CD14-positive monocyte (primary cell): ENCODE data around the gene ZDHHC3. TPM values are rescaled to one million over a fixed set of nuclear protein-coding genes. Genes with fewer than 3 reads are reported as not detected.

Source experiments
- DNase-seq, 3 donors: peaks; one replicate each; pipeline ENCODE4 v3.0.0-alpha.2; 2011 to 2022
- H2AFZ ChIP-seq: 2 replicates; pipeline ENCODE4 v1.6.0; 2012; ENCODE audit warnings: mild to moderate bottlenecking, low read depth, low read length, inconsistent platforms; ENCODE audit not compliant: insufficient read depth, poor library complexity, severe bottlenecking
- H3K27ac ChIP-seq, 2 donors: 1 replicate in 1 of 2; 2 replicates in 1 of 2; pipeline ENCODE4 v1.5.1; 2012 to 2013; ENCODE audit warnings: low read length in 2 of 2, control low read depth in 1 of 2, inconsistent platforms in 1 of 2, low read depth in 1 of 2, mild to moderate bottlenecking in 1 of 2
- H3K27me3 ChIP-seq, 2 donors: one replicate each; pipeline versions ENCODE4 v1.6.0 to v1.6.1; 2011 to 2013; ENCODE audit warnings: low read length in 2 of 2; ENCODE audit not compliant: control insufficient read depth in 2 of 2, insufficient read depth in 2 of 2
- H3K36me3 ChIP-seq, 2 donors: replicated peaks in 1 of 2; 1 replicate in 1 of 2; 2 replicates in 1 of 2; pipeline versions ENCODE4 v1.5.1 to v1.6.1; 2012 to 2013; ENCODE audit warnings: low read length in 2 of 2, control low read depth in 1 of 2, inconsistent platforms in 1 of 2, mild to moderate bottlenecking in 1 of 2; ENCODE audit not compliant: insufficient read depth in 2 of 2, control insufficient read depth in 1 of 2
- H3K4me1 ChIP-seq, 2 donors: 1 replicate in 1 of 2; 2 replicates in 1 of 2; pipeline versions ENCODE4 v1.5.1 to v1.6.1; 2012 to 2013; ENCODE audit warnings: low read length in 2 of 2, control low read depth in 1 of 2, inconsistent platforms in 1 of 2, mild to moderate bottlenecking in 1 of 2, moderate library complexity in 1 of 2; ENCODE audit not compliant: insufficient read depth in 2 of 2, control insufficient read depth in 1 of 2
- H3K4me2 ChIP-seq: replicated peaks from 2 replicates; pipeline ENCODE3; 2012; ENCODE audit warnings: low read length, moderate library complexity, mild to moderate bottlenecking; ENCODE audit not compliant: poor library complexity, severe bottlenecking; ENCODE audit errors: extremely low read depth
- H3K4me3 ChIP-seq, 3 experiments: fragments of 200-600 bp in 1 of 3; sonication (generic) in 1 of 3; replicated peaks in 1 of 3; 1 replicate in 2 of 3; 2 replicates in 1 of 3; pipeline ENCODE4 v1.5.1; 2011 to 2013; ENCODE audit warnings: low read length in 3 of 3, mild to moderate bottlenecking in 3 of 3, control low read depth in 2 of 3, low read depth in 2 of 3, inconsistent platforms in 1 of 3, moderate library complexity in 1 of 3
- H3K79me2 ChIP-seq: 2 replicates; pipeline ENCODE4 v1.6.0; 2012; ENCODE audit warnings: mild to moderate bottlenecking, control low read depth, inconsistent platforms, low read length, moderate library complexity; ENCODE audit not compliant: insufficient read depth
- H3K9ac ChIP-seq: 2 replicates; pipeline ENCODE4 v1.6.0; 2017; ENCODE audit warnings: low read length, mild to moderate bottlenecking; ENCODE audit not compliant: insufficient read depth, poor library complexity, severe bottlenecking
- H3K9me3 ChIP-seq, 2 donors: replicated peaks in 1 of 2; 1 replicate in 1 of 2; 2 replicates in 1 of 2; pipeline versions ENCODE4 v1.5.1 to v1.6.1; 2012 to 2013; ENCODE audit warnings: low read length in 2 of 2, control low read depth in 1 of 2; ENCODE audit not compliant: control insufficient read depth in 1 of 2, insufficient read depth in 1 of 2
- H4K20me1 ChIP-seq: 2 replicates; pipeline ENCODE4 v1.6.0; 2012; ENCODE audit warnings: mild to moderate bottlenecking, low read length, control low read depth, moderate library complexity; ENCODE audit not compliant: insufficient read depth
- H3K27ac Mint-ChIP-seq, 7 donors: one replicate each; pipeline ENCODE4 v1.8.0; 2020; ENCODE audit warnings: mild to moderate bottlenecking in 7 of 7, mixed read lengths in 7 of 7, moderate library complexity in 6 of 7, inconsistent platforms in 2 of 7
- H3K27me3 Mint-ChIP-seq, 3 donors: one replicate each; pipeline ENCODE4 v1.8.0; 2021 to 2022; ENCODE audit warnings: low read depth in 3 of 3, mild to moderate bottlenecking in 3 of 3, mixed read lengths in 3 of 3, moderate library complexity in 3 of 3, inconsistent platforms in 1 of 3
- H3K36me3 Mint-ChIP-seq, 2 donors: one replicate each; pipeline ENCODE4 v1.8.0; 2020; ENCODE audit warnings: mixed read lengths in 2 of 2, inconsistent platforms in 1 of 2, mild to moderate bottlenecking in 1 of 2
- H3K4me1 Mint-ChIP-seq: one replicate; pipeline ENCODE4 v1.8.0; 2020; ENCODE audit warnings: mild to moderate bottlenecking, mixed read lengths
- H3K4me3 Mint-ChIP-seq, 2 donors: one replicate each; pipeline ENCODE4 v1.8.0; 2020; ENCODE audit warnings: mild to moderate bottlenecking in 2 of 2, mixed read lengths in 2 of 2, moderate library complexity in 1 of 2
- H3K9me3 Mint-ChIP-seq, 7 donors: one replicate each; pipeline ENCODE4 v1.8.0; 2020 to 2022; ENCODE audit warnings: mixed read lengths in 7 of 7, mild to moderate bottlenecking in 6 of 7, moderate library complexity in 6 of 7, inconsistent platforms in 2 of 7
- CTCF ChIP-seq: fragments of 200-600 bp; IDR thresholded peaks from one replicate; pipeline ENCODE4 v1.8.0; 2022; ENCODE audit warnings: antibody characterized with exemption, mild to moderate bottlenecking
- WGBS: methylation state at CpG from one replicate; pipeline ENCODE4 v1.1.5; 2013; ENCODE audit warnings: missing lambda C conversion rate; ENCODE audit not compliant: insufficient coverage; 5-methylcytosine and 5-hydroxymethylcytosine counted together
- intact Hi-C, 2 donors: fragments of 100-400 bp; cut with micrococcal nuclease; formaldehyde crosslinking; loops; one replicate each; pipeline versions ENCODE4 v1.15.0 to v1.15.1; 2023
- polyA plus RNA-seq, 3 donors: library from polyadenylated mRNA; depleted of rRNA in 1 of 3; unstranded in 2 of 3; stranded (reverse) in 1 of 3; fragments of 300-500 nt in 2 of 3; fragments of >200 nt in 1 of 3; fragmentation: Illumina TruSeq in 2 of 3; gene quantifications; 1 replicate in 2 of 3; 2 replicates in 1 of 3; pipeline ENCODE4 v1.2.3, GENCODE V29; 2012 to 2021

Gene ZDHHC3
- polyA plus RNA-seq, 3 donors: 52.1 to 72.6 (median 61.3) TPM

- Histone ChIP-seq H3K9me3 (no peaks in the 10 kb centered on the region), H3K9ac (no peak overlapping the region), H3K4me3 (no peak overlapping the region), H3K27me3 (no peaks in the 10 kb centered on the region), H3K4me2 (no peak overlapping the region), H3K36me3 (no peaks in the 10 kb centered on the region), H3K79me2 (no peaks in the 10 kb centered on the region), H3K4me1 (no peaks in the 10 kb centered on the region), H3K27ac (no peak overlapping the region), H2AFZ (no peak overlapping the region), H4K20me1 (no peaks in the 10 kb centered on the region)
- no peak for DNase-seq
- Mint-ChIP-seq H3K4me1 (peaks cover 5% of the 10 kb centered on the region), H3K27ac (no peak overlapping the region), H3K27me3 (peaks cover 1 to 5% (median 3%) of the 10 kb centered on the region in 3 donors), H3K9me3 (peaks cover 0 to 2% (median 0%) of the 10 kb centered on the region in 7 donors), H3K36me3 (no peaks in the 10 kb centered on the region), H3K4me3 (no peak overlapping the region)
- WGBS: no CpG with 5 or more reads among the region's 2 CpGs
- intact Hi-C loops: no loop called here
- no peak for TF ChIP-seq CTCF
Measured at GRCh38 chr3:44893097-44893496, 82.9 kb downstream of the ZDHHC3 start.

GRCh38 chr3:44892689-44893088 is 83.3 kb downstream of the ZDHHC3 start:
- no peaks in the 10 kb centered on the region for H3K4me1 ChIP-seq
- no peaks in the 10 kb centered on the region for H3K79me2 ChIP-seq
- no peaks in the 10 kb centered on the region for H3K36me3 ChIP-seq
- no peak for DNase-seq
- peaks cover 0 to 3% (median under 1%) of the 10 kb centered on the region in 3 donors for H3K27me3 Mint-ChIP-seq
- H4K20me1 ChIP-seq: no peaks in the 10 kb centered on the region
- no peak overlapping the region for H3K4me3 Mint-ChIP-seq
- no CpG with 5 or more reads among the region's 3 CpGs for WGBS
- no peak for TF ChIP-seq CTCF
- peaks cover 5% of the 10 kb centered on the region for H3K4me1 Mint-ChIP-seq
- no peak overlapping the region for H3K4me2 ChIP-seq
- H3K27ac ChIP-seq: no peak overlapping the region
- H3K27me3 ChIP-seq: no peaks in the 10 kb centered on the region
- no peak overlapping the region for H3K9ac ChIP-seq
- no peaks in the 10 kb centered on the region for H3K36me3 Mint-ChIP-seq
- no peak overlapping the region for H2AFZ ChIP-seq
- H3K4me3 ChIP-seq: no peak overlapping the region
- intact Hi-C loops: no loop called here
- peaks cover 0 to 2% (median 0%) of the 10 kb centered on the region in 7 donors for H3K9me3 Mint-ChIP-seq
- no peak overlapping the region for H3K27ac Mint-ChIP-seq
- H3K9me3 ChIP-seq: no peaks in the 10 kb centered on the region
